Coronary artery (tissue), 2 donors: ENCODE results near the gene CREB5.

Experiments
- DNase-seq: peaks from one replicate; pipeline ENCODE4 v3.0.0-alpha.2; 2017; ENCODE audit warnings: low spot score
- H3K27ac ChIP-seq, 2 donors: fragments of 200-600 bp; sonication (generic); one replicate each; pipeline ENCODE4 v1.5.1; 2016 to 2019
- H3K4me3 ChIP-seq: fragments of 200-600 bp; sonication (generic); 2 replicates; pipeline ENCODE4 v1.5.1; 2016; ENCODE audit warnings: mild to moderate bottlenecking, moderate library complexity
- TF ChIP-seq, protein P1 (sequence below): fragments of 200-600 bp; sonication (generic); IDR thresholded peaks from one replicate; pipeline ENCODE4 v1.5.1; 2019; ENCODE audit warnings: antibody characterized with exemption

CREB5 gene

DNA sequence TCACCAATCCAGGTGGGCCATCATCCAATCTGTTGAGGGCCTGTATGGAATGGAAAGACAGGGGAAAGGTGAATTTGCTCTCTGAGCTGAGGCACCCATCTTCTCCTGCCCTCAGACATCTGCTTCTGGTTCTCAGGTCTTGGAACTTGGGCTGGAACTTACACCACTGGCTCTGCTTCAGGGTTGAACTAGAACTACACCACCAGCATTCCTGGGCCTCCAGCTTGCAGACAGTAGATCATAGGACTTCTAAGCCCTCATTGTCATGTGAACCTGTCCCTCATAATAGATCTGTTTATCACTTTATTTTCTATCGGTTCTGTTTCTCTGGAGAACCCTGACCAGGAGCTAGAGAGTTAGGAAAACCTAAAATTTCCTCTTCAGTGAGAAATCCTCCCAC is 233.5 kb downstream of the CREB5 start:
- TF ChIP-seq, protein P1, sequence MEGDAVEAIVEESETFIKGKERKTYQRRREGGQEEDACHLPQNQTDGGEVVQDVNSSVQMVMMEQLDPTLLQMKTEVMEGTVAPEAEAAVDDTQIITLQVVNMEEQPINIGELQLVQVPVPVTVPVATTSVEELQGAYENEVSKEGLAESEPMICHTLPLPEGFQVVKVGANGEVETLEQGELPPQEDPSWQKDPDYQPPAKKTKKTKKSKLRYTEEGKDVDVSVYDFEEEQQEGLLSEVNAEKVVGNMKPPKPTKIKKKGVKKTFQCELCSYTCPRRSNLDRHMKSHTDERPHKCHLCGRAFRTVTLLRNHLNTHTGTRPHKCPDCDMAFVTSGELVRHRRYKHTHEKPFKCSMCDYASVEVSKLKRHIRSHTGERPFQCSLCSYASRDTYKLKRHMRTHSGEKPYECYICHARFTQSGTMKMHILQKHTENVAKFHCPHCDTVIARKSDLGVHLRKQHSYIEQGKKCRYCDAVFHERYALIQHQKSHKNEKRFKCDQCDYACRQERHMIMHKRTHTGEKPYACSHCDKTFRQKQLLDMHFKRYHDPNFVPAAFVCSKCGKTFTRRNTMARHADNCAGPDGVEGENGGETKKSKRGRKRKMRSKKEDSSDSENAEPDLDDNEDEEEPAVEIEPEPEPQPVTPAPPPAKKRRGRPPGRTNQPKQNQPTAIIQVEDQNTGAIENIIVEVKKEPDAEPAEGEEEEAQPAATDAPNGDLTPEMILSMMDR = no peak
- Histone ChIP-seq H3K27ac (no peak overlapping the region), H3K4me3 (no peak overlapping the region)
- DNase-seq = no peak

DNA sequence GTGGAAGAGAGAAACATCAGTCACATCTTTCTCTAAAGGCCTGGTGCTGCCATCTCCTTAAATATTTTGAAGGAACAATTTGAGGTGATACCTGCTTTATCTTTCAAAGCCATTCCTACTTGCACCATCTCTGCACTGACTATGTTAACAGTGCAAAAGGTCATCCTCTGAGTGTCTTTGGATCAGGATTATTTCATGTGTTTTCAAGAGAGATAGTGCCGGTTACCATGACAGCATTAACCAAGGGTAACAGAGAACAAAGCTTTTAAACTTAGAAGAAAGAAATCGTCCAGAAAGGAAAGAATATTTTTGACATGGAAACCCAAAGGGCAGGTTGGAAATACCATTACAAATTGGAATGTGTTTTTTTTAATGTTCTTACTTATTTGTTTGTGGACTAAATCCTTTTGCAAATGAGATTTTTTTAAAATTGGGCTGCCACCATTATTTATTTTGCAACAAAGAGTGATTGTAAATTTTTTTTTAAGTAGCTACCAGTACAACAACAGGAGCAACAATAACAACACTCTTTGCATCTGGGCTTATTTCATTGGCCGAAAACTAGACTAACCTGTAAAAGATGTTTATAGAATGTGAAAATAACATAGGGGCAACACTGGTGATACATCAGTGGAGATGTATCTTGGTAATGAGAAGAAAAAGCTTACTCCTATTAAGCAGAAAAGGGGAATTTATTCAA is 234.2 kb downstream of the CREB5 start:
- Histone ChIP-seq H3K4me3 (no peak overlapping the region), H3K27ac (no peak overlapping the region)
- no peak for DNase-seq
- TF ChIP-seq, protein P1 = no peak

DNA sequence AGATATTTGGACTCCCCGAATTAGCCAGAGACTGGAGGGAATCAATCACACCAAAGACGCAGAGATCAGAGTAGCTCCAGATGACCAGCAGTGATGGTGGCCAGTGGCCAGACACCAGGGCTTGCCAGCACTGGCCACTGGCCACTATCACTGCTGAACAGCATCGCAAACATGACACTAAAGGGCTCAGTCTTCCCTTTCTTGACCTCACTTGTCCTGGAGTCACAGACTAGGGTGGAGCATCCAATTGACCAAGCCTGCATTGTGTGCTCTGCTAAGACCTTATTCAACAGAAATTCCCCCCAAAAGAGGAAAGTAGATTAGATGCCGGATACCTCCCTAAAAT is 234.7 kb downstream of the CREB5 start:
- no peak overlapping the region for H3K27ac ChIP-seq
- TF ChIP-seq, protein P1 = no peak
- no peak overlapping the region for H3K4me3 ChIP-seq
- no peak for DNase-seq

DNA sequence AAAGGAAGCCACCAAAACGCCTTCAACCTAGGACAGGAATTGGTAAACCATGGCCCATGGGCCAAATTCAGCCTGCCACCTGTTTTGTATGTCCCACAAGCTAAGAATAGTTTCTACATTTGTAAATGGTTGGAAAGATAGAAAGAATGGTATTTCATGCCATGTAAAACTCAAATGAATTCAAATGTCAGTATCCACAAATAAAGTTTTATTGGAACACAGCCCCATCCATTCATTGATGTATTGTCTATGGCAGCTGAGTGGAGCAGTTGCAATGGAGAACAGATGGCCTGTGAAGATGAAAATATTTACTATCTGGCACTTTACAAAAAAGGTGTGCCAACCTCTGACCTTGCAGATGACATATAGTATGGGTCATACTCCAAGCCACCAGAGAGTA is 236.9 kb downstream of the CREB5 start:
- no peak overlapping the region for H3K4me3 ChIP-seq
- no peak overlapping the region for H3K27ac ChIP-seq
- DNase-seq = no peak
- TF ChIP-seq, protein P1 = no peak

DNA sequence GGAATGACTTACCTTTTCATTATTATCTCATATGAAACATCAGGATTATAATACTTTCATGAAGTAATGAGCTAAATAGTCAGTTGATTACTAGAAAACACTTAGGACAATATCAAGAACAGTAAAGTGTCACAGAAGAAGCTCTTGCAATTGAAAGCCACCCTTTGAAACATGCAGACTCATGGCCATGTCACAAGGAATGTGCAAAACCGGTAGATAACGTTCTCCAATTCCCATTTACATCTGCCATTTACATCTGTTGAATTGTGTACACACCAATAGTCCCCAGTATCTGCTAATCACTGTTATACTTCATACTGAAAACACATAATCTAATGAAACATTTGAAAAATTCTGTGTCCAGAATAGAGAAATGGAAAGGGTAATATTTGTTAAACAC is 237.5 kb downstream of the CREB5 start:
- TF ChIP-seq, protein P1 = no peak

DNA sequence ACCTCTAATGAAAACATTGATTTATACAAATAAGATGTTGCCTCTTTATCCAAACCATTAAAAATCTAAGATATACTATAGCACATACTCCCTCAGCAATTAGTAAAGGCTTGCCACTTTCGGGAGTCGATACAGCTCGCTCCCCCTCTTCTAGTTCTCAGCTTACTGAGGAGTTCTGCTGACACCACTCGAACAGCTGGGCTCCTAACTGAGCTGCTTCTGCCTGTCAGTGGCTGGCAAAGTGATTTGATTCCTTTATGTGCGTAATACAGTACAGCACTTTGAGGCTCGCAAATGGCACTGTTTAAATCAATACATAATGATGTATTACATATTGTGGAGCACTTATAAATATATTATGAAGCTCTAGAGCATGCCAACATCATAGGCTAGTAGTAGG is 241.8 kb downstream of the CREB5 start:
- DNase-seq = no peak
- H3K4me3 ChIP-seq = no peak overlapping the region
- TF ChIP-seq, protein P1 = no peak
- no peak overlapping the region for H3K27ac ChIP-seq

More for the DNA sequence above, 237.5 kb downstream of the CREB5 start:
- DNase-seq = no peak
- Histone ChIP-seq H3K4me3 (no peak overlapping the region), H3K27ac (no peak overlapping the region)

DNA sequence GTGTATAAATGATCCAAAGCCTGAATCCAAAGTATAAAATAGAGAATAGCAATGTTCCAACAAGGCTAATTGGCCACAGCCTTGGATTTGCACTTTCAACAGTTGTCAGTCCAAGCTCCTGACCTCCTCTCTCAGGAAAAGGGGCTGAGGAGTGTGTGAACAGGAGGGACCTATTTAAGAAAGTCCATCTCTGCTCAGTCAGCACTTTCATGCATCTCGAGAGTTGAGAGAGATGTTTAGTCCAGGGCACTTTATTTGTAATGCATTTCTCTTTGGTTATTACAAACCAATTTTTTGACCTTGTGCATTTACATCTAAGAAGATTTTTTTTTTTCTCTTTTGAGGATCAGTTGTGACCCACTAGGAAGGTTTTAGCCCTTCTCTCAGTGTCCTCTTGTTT is 244.2 kb downstream of the CREB5 start:
- TF ChIP-seq, protein P1 = no peak
- Histone ChIP-seq H3K27ac (no peak overlapping the region), H3K4me3 (no peak overlapping the region)
- DNase-seq = no peak
